H4 (cell line): ENCODE data around the gene ACLY. TPM values are rescaled to one million over a fixed set of nuclear protein-coding genes. Genes with fewer than 3 reads are reported as not detected.
"Not testable (repeated sequence)": the region's sequence is repeated elsewhere in the genome, so short reads cannot be mapped to it uniquely, and the experiment has no call there.

Experiments used
- DNase-seq: peaks from one replicate; pipeline ENCODE4 v3.0.0-alpha.2; 2015; ENCODE audit warnings: low spot score
- total RNA-seq: library from RNA; depleted of rRNA; stranded (reverse); fragments of >200 nt; shearing (Covaris generic); gene quantifications from 2 replicates; pipeline ENCODE4 v1.2.3, GENCODE V29; 2014; rRNA removed

ACLY gene
- total RNA-seq, 1 experiment from 2014 or later = 98.9 TPM

GRCh38 chr17:41835800-41836549 is 82.8 kb downstream of the ACLY start, which contains the start of gene NT5C3B:
Gene NT5C3B, minus strand, starts transcription at chr17:41836232. Its CDS starts 39 bp downstream, at chr17:41836193.
- DNase-seq = no peak

GRCh38 chr17:41835214-41835799 is 83.4 kb downstream of the ACLY start:
- DNase-seq = no peak

GRCh38 chr17:41829961-41830360 is 88.8 kb downstream of the ACLY start:
- not testable (repeated sequence) for DNase-seq

DNA sequence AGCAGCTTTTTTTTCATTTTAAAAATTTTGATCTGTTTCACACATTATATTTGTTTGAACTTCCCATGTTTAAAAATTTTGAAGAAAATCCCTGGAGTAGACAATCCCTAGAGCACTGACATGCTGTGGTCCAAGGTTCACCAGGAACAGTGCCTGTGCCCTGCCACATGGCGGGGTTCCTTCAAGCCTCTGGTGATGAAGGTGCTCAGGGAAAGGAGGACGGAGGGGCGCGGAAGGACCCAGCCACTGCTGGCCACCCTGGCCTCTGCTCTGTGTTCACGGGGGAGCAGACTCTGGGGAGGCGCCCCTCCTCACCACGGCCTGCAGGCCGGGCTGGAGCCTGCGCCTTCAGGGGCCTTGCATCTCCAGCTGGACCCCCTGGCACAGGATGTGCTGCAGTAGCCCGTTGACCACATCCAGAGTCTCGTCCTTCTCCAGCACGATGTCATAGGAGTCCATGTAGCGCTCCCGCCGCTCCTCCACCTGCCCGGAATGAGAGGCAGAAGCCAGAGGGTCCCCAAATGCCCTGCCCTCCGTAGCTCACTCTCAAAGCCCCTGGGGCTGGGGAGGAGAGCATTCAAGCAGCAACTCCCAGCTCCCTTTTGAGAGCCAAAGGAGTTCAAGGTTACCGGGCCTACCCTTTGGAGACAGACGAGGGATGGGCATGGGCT is 93.4 kb downstream of the ACLY start:
- no peak for DNase-seq

DNA sequence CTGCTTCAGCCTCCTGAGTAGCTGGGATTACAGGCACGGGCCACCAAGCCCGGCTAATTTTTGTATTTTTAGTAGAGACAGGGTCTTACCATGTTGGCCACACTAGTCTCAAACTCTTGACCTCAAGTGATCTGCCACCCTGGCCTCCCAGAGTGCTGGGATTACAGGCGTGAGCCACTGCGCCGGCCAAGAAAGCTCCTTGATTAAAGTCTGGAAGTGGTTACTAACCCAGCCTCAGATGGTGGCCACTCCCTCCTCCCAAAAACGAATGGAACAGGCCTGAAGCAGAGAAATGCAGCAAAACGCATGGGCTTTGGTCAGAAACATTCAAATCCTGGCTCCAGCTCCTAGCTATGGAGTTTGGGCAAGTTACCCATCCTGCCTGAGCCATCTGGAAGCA is 94.7 kb downstream of the ACLY start:
- no peak for DNase-seq

- DNase-seq = no peak
Measured at GRCh38 chr17:41823580-41823979, 95.2 kb downstream of the ACLY start.

GRCh38 chr17:41823141-41823524 is 95.6 kb downstream of the ACLY start:
- no peak for DNase-seq

DNA sequence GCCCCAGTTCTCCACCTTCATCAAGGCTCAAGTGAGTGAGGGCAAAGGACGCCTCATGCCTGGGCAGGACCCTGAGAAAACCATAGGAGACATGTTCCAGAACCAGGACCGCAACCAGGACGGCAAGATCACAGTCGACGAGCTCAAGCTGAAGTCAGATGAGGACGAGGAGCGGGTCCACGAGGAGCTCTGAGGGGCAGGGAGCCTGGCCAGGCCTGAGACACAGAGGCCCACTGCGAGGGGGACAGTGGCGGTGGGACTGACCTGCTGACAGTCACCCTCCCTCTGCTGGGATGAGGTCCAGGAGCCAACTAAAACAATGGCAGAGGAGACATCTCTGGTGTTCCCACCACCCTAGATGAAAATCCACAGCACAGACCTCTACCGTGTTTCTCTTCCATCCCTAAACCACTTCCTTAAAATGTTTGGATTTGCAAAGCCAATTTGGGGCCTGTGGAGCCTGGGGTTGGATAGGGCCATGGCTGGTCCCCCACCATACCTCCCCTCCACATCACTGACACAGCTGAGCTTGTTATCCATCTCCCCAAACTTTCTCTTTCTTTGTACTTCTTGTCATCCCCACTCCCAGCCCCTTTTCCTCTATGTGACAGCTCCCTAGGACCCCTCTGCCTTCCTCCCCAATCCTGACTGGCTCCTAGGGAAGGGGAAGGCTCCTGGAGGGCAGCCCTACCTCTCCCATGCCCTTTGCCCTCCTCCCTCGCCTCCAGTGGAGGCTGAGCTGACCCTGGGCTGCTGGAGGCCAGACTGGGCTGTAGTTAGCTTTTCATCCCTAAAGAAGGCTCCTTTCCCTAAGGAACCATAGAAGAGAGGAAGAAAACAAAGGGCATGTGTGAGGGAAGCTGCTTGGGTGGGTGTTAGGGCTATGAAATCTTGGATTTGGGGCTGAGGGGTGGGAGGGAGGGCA is 96.3 kb downstream of the ACLY start:
- DNase-seq = no peak

GRCh38 chr17:41821776-41822175 is 97.0 kb downstream of the ACLY start:
- no peak for DNase-seq

DNA sequence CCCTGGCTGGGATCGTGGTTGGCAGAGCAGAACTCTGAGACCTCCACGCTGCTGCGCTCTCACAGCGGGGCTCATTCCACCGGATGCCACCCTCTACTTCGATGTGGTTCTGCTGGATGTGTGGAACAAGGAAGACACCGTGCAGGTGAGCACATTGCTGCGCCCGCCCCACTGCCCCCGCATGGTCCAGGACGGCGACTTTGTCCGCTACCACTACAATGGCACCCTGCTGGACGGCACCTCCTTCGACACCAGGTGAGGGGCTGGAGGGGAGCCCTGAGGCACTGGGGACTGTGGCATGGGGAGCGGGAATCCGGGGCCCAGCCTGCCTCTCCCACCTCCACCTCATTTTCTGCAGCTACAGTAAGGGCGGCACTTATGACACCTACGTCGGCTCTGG is 100.7 kb downstream of the ACLY start:
- DNase-seq = no peak

Other genes with a start within 250 kb of the ACLY start
- gene EIF1, start 230.1 kb downstream of the ACLY start, total RNA-seq = 86.6 and 90.0 TPM in 2 replicates
- not detected in 2 replicates for gene GAST, start 206.6 kb downstream of the ACLY start, total RNA-seq
- 0.06 TPM in 1 of 2 replicates, not detected in the other for gene HAP1, start 184.3 kb downstream of the ACLY start, total RNA-seq
- 5.5 and 5.9 TPM in 2 replicates for gene JUP, start 132.2 kb downstream of the ACLY start, total RNA-seq
- gene P3H4, start 107.0 kb downstream of the ACLY start, total RNA-seq = 53.6 and 57.5 TPM in 2 replicates
- gene FKBP10, start 105.9 kb downstream of the ACLY start, total RNA-seq = 90.7 and 91.9 TPM in 2 replicates
- gene NT5C3B, start 82.7 kb downstream of the ACLY start, total RNA-seq = 86.8 and 88.0 TPM in 2 replicates
- not detected in 2 replicates for gene KLHL10, start 81.1 kb downstream of the ACLY start, total RNA-seq
- 14.2 and 14.3 TPM in 2 replicates for gene KLHL11, start 53.5 kb downstream of the ACLY start, total RNA-seq
- 1.2 and 1.4 TPM in 2 replicates for gene ODAD4, start 11.7 kb upstream of the ACLY start, total RNA-seq
- 47.5 and 64.8 TPM in 2 replicates for gene CNP, start 47.8 kb upstream of the ACLY start, total RNA-seq
- 86.7 and 109 TPM in 2 replicates for gene DNAJC7, start 98.5 kb upstream of the ACLY start, total RNA-seq
- 23.9 and 36.9 TPM in 2 replicates for gene NKIRAS2, start 101.1 kb upstream of the ACLY start, total RNA-seq
- 0.19 and 0.62 TPM in 2 replicates for gene C17orf113, start 131.7 kb upstream of the ACLY start, total RNA-seq
- gene ZNF385C, start 179.5 kb upstream of the ACLY start, total RNA-seq = 0.04 TPM in 1 of 2 replicates, not detected in the other
- 7.5 and 7.7 TPM in 2 replicates for gene DHX58, start 193.8 kb upstream of the ACLY start, total RNA-seq
- gene KAT2A, start 202.4 kb upstream of the ACLY start, total RNA-seq = 7.5 and 16.7 TPM in 2 replicates
- gene HSPB9, start 203.9 kb upstream of the ACLY start, total RNA-seq = not detected in 2 replicates
- gene RAB5C, start 236.0 kb upstream of the ACLY start, total RNA-seq = 67.3 and 79.9 TPM in 2 replicates